ENCODE data around the gene PPP6C.

DNA sequence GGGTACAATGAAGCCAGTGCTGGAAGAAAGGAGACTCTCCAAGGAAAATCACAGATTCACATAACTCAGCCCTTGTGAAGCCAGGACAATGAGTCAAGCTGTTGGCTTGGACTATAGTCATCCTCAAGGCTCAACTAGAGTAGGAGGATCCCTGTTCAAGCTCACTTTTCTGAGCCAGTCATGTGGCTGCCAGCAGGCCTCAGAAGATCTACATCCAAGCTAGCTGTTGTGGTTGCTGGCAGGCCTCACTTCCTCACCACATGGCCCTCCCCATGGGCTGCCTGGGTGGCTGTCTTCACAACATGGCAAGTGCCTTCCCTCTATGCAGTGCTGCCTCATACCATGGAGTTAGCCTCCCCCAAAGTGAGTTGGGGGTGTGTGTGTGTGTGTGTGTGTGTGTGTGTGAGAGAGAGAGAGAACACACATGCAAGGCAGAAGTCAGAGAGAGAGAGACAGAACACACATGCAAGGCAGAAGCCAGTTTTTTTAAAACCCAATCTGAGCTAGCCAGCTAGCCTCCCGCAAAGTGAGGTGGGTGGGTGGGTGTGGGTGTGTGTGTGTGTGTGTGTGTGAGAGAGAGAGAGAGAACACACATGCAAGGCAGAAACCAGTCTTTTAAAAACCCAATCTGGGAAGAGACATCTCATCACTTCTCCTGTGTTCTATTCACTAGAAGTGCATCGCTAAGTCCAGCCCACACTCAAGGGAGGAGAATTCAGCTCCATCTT, 63.4 kb downstream of the PPP6C start:
- TF ChIP-seq, protein P1, sequence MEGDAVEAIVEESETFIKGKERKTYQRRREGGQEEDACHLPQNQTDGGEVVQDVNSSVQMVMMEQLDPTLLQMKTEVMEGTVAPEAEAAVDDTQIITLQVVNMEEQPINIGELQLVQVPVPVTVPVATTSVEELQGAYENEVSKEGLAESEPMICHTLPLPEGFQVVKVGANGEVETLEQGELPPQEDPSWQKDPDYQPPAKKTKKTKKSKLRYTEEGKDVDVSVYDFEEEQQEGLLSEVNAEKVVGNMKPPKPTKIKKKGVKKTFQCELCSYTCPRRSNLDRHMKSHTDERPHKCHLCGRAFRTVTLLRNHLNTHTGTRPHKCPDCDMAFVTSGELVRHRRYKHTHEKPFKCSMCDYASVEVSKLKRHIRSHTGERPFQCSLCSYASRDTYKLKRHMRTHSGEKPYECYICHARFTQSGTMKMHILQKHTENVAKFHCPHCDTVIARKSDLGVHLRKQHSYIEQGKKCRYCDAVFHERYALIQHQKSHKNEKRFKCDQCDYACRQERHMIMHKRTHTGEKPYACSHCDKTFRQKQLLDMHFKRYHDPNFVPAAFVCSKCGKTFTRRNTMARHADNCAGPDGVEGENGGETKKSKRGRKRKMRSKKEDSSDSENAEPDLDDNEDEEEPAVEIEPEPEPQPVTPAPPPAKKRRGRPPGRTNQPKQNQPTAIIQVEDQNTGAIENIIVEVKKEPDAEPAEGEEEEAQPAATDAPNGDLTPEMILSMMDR (IDR thresholded peaks at IDR 0.05), result no peak
- no peak for TF ChIP-seq EZH2 (IDR thresholded peaks at IDR 0.05; ENCODE audit: borderline replicate concordance, insufficient read depth, low read depth, low read length, poor library complexity, severe bottlenecking)
